NOMO-1 (cell line): ENCODE data around the gene ITPR1.

ENCODE experiments used
- DNase-seq, 2 experiments: peaks; one replicate each; lab custom pipeline; 2025; ENCODE audit not compliant: unreplicated experiment in 2 of 2; lab: John Stamatoyannopoulos, UW

ITPR1 gene

GRCh38 chr3:4478261-4478660 lies 14.9 kb upstream of the ITPR1 start:
- DNase-seq: peak; percentile 80 to 91

GRCh38 chr3:4491855-4492207 lies 1.3 kb upstream of the ITPR1 start:
- no peak for DNase-seq

GRCh38 chr3:4492208-4493013 lies 737 bp upstream of the ITPR1 start:
- peak; percentile 43 to 45 for DNase-seq

- DNase-seq: peak in 1 of 2 experiments; percentile 15
These were observed 1.1 kb downstream of the ITPR1 start for GRCh38 chr3:4493941-4494894.

GRCh38 chr3:4494895-4495264 lies 1.7 kb downstream of the ITPR1 start:
- DNase-seq: peak; percentile 43 to 63

- DNase-seq: no peak
These were observed 2.3 kb downstream of the ITPR1 start for GRCh38 chr3:4495294-4496086.

GRCh38 chr3:4496087-4496452 lies 2.9 kb downstream of the ITPR1 start:
- DNase-seq: no peak

GRCh38 chr3:4497005-4497692 lies 4.0 kb downstream of the ITPR1 start:
- DNase-seq: no peak

GRCh38 chr3:4497843-4498324 lies 4.7 kb downstream of the ITPR1 start:
- DNase-seq: no peak

GRCh38 chr3:4498446-4498845 lies 5.3 kb downstream of the ITPR1 start:
- DNase-seq: no peak

- DNase-seq: no peak
These were observed 8.3 kb downstream of the ITPR1 start for GRCh38 chr3:4501437-4501836.

GRCh38 chr3:4501927-4502326 lies 8.8 kb downstream of the ITPR1 start:
- no peak for DNase-seq

GRCh38 chr3:4503050-4503449 lies 9.9 kb downstream of the ITPR1 start:
- peak in 1 of 2 experiments; percentile 42 for DNase-seq

GRCh38 chr3:4504340-4505261 lies 11.5 kb downstream of the ITPR1 start:
- no peak for DNase-seq

- DNase-seq: no peak
These were observed 12.8 kb downstream of the ITPR1 start for GRCh38 chr3:4505688-4506558.

- DNase-seq: no peak
These were observed 13.4 kb downstream of the ITPR1 start for GRCh38 chr3:4506559-4507023.

GRCh38 chr3:4507024-4507596 lies 14.0 kb downstream of the ITPR1 start:
- peak in 1 of 2 experiments; percentile 41 for DNase-seq
